ENCODE results near the gene LILRA6. TPM values are rescaled to one million over a fixed set of nuclear protein-coding genes. Genes with fewer than 3 reads are reported as not detected.
A peak's percentile ranks its signal among the peaks of the same experiment; 100 is the strongest.

Gene LILRA6
- total and polyA plus RNA-seq, 10 of the 15 experiments (the other 5 are each of a cell fraction or from before 2014, with no cell fraction given), result 0.04 to 1.7 (median 0.09) TPM; not detected in 2

DNA sequence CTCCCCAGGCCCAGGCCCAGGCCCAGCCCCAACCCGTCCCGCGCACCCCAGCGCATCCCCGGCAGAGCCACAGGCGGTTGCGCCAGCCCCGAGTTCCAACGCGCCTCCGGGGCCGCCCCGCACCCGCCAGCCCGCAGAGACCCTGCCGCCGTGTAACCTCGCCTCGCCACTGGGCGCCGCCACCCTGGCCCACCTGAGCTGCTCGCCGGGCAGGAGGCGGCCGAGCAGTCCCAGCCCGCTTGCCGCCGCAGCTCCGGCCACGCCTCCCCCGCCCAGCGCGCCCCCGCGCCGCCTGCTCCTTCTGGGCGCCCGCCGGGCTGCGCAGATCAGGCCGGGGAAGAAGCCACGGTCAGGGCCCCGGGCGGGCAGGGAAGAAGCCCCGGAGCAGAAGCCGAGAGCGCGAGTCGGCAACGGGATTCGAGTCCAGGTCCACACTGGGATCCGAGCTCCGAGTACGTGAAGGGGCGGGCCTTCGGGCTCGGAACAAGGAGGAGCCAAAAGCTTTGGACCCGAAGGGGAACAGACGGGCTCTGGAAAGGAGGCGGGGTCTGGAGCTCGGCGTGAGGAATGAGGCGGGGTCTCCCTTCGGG lies 53.4 kb downstream of the LILRA6 start, which contains the start of gene MBOAT7:
TSS of gene MBOAT7 (minus strand) at position 436 of the 590 bp plus-strand sequence. CDS start 1,072 bp downstream, outside the sequence.
- in situ Hi-C loops (cut with MboI) (no loop called here), intact Hi-C loops (cut with micrococcal nuclease; ENCODE audit: unreplicated experiment) (no loop called here)
- ChIA-PET RAD21 (ENCODE audit: unreplicated experiment) (interaction anchor here (0.6 to 2.7 kb wide), 16 partner anchors 9 to 1218 kb away, joined by 3 to 23 read pairs (median 4); partner anchors contain the start of genes CNOT3, LENG1 and UBE2S), CTCF (interaction anchor here (0.6 to 3.9 kb wide), 17 partner anchors 10 to 1557 kb away, joined by 3 to 21 read pairs (median 5); partner anchors contain the start of genes CNOT3, LENG9, RPS9 and TMC4), SMC1A (ENCODE audit: uncharacterized antibody, unreplicated experiment) (interaction anchor here (0.7 to 4.8 kb wide), 12 partner anchors 10 to 135 kb away, joined by 3 to 26 read pairs (median 4); partner anchors contain the start of genes LENG1 and RPS9), POLR2A (interaction anchor here (0.6 to 6.1 kb wide), 14 partner anchors 13 to 274 kb away, joined by 3 to 100 read pairs (median 6); partner anchors contain the start of genes CNOT3, LAIR1, LENG1 and LENG8)
- no peaks in the 10 kb centered on the region for H3K9me3 ChIP-seq (replicated peaks; ENCODE audit: control insufficient read depth, insufficient read depth, low read length)
- no TSS peak for BruUV-seq (replicated peaks)
- peak within 1 kb of the TSS; percentile 99 for H3K27ac ChIP-seq (ENCODE audit: control insufficient read depth, insufficient read depth)
- no peaks in the 10 kb centered on the region for H4K20me1 ChIP-seq (ENCODE audit: control insufficient read depth, insufficient read depth)
- H3K27me3 ChIP-seq (replicated peaks in 1 of 2; ENCODE audit: control insufficient read depth in 2 of 2, insufficient read depth in 2 of 2, low read length in 1 of 2), result no peaks in the 10 kb centered on the region
- H3K4me1 ChIP-seq (ENCODE audit: control insufficient read depth, insufficient read depth, low read length), result peaks cover 14% of the 10 kb centered on the region
- peak within 1 kb of the TSS; percentile 90 for H3K9ac ChIP-seq (ENCODE audit: control insufficient read depth, insufficient read depth, low read length)
- H3K4me2 ChIP-seq (ENCODE audit: control insufficient read depth, insufficient read depth), result peak within 1 kb of the TSS; percentile 98
- peaks cover 2 to 4% of the 10 kb centered on the region in 2 experiments; a peak in 3 of 4 replicates for H3K36me3 ChIP-seq (ENCODE audit: control insufficient read depth in 2 of 2, insufficient read depth in 2 of 2, low read length in 1 of 2)
- peak within 1 kb of the TSS; percentile 77 for H3K4me3 ChIP-seq
- ATAC-seq (peak; percentile 47), FAIRE-seq (no peak), DNase-seq (ENCODE audit: low read depth, low spot score) (no peak)
- peaks cover 19% of the 10 kb centered on the region for H3K79me2 ChIP-seq (ENCODE audit: control insufficient read depth, insufficient read depth, low read length)
- peak within 1 kb of the TSS; percentile 97 for H2AFZ ChIP-seq (ENCODE audit: control insufficient read depth, low read depth, low read length)
- WGBS (ENCODE audit: insufficient coverage, insufficient replicate concordance, low lambda C conversion rate, missing lambda C conversion rate), result under 1% methylated on average over 51 of the region's 64 CpGs
- TF ChIP-seq, protein P1, sequence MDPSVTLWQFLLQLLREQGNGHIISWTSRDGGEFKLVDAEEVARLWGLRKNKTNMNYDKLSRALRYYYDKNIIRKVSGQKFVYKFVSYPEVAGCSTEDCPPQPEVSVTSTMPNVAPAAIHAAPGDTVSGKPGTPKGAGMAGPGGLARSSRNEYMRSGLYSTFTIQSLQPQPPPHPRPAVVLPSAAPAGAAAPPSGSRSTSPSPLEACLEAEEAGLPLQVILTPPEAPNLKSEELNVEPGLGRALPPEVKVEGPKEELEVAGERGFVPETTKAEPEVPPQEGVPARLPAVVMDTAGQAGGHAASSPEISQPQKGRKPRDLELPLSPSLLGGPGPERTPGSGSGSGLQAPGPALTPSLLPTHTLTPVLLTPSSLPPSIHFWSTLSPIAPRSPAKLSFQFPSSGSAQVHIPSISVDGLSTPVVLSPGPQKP (IDR thresholded peaks at IDR 0.05; ENCODE audit: low read depth, low read length), result no peak
- peak; percentile 97 for TF ChIP-seq STAT1 (conservative IDR thresholded peaks at IDR 0.05)
- TF ChIP-seq RAD51 (IDR thresholded peaks at IDR 0.05), result no peak
- no peak for TF ChIP-seq ZNF622 (IDR thresholded peaks at IDR 0.05)
- no peak for TF ChIP-seq MYB (IDR thresholded peaks at IDR 0.05; ENCODE audit: borderline replicate concordance, low read depth, low read length)
- TF ChIP-seq HCFC1 (IDR thresholded peaks at IDR 0.05; ENCODE audit: low read length), result no peak
- TF ChIP-seq MTA3 (IDR thresholded peaks at IDR 0.05; ENCODE audit: borderline replicate concordance, low read length), result no peak
- 0 out of 2 replicates have a peak, but pooled peaks have one; percentile 13 for TF ChIP-seq TAF1 (IDR thresholded peaks at IDR 0.05; ENCODE audit: borderline replicate concordance, low read depth, low read length)
- peak; percentile 49; the same call in 1 of the 2 replicates for TF ChIP-seq NR2F1 (conservative IDR thresholded peaks at IDR 0.05)
- TF ChIP-seq MLLT1 (IDR thresholded peaks at IDR 0.05), result 0 out of 2 replicates have a peak, but pooled peaks have one; percentile 36
- TF ChIP-seq E2F8 (IDR thresholded peaks at IDR 0.05; ENCODE audit: low read depth, partially characterized antibody), result no peak
- TF ChIP-seq, protein P2, sequence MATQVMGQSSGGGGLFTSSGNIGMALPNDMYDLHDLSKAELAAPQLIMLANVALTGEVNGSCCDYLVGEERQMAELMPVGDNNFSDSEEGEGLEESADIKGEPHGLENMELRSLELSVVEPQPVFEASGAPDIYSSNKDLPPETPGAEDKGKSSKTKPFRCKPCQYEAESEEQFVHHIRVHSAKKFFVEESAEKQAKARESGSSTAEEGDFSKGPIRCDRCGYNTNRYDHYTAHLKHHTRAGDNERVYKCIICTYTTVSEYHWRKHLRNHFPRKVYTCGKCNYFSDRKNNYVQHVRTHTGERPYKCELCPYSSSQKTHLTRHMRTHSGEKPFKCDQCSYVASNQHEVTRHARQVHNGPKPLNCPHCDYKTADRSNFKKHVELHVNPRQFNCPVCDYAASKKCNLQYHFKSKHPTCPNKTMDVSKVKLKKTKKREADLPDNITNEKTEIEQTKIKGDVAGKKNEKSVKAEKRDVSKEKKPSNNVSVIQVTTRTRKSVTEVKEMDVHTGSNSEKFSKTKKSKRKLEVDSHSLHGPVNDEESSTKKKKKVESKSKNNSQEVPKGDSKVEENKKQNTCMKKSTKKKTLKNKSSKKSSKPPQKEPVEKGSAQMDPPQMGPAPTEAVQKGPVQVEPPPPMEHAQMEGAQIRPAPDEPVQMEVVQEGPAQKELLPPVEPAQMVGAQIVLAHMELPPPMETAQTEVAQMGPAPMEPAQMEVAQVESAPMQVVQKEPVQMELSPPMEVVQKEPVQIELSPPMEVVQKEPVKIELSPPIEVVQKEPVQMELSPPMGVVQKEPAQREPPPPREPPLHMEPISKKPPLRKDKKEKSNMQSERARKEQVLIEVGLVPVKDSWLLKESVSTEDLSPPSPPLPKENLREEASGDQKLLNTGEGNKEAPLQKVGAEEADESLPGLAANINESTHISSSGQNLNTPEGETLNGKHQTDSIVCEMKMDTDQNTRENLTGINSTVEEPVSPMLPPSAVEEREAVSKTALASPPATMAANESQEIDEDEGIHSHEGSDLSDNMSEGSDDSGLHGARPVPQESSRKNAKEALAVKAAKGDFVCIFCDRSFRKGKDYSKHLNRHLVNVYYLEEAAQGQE (IDR thresholded peaks at IDR 0.05; ENCODE audit: low read depth, low read length), result no peak
